Liver (tissue), 9 donors: ENCODE measurements around the gene POFUT2. TPM values are rescaled to one million over a fixed set of nuclear protein-coding genes. Genes with fewer than 3 reads are reported as not detected.

ENCODE experiments used
- DNase-seq: peaks from one replicate; pipeline ENCODE4 v3.0.0-alpha.2; 2017; ENCODE audit warnings: low spot score
- H3K27ac ChIP-seq, 2 donors: one replicate each; pipeline ENCODE4 v1.7.0; 2013; ENCODE audit warnings: inconsistent platforms in 2 of 2, low read length in 2 of 2, control low read depth in 1 of 2, low read depth in 1 of 2, mild to moderate bottlenecking in 1 of 2
- H3K27me3 ChIP-seq, 4 donors: one replicate each; pipeline versions ENCODE4 v1.6.1 to v1.7.0; 2013; ENCODE audit warnings: low read length in 3 of 4, inconsistent platforms in 1 of 4, mild to moderate bottlenecking in 1 of 4, moderate library complexity in 1 of 4; ENCODE audit not compliant: control insufficient read depth in 4 of 4, insufficient read depth in 4 of 4
- H3K36me3 ChIP-seq, 4 donors: one replicate each; pipeline versions ENCODE4 v1.6.1 to v1.7.0; 2013; ENCODE audit warnings: low read length in 3 of 4, mild to moderate bottlenecking in 3 of 4, low read depth in 1 of 4, moderate library complexity in 1 of 4; ENCODE audit not compliant: control insufficient read depth in 4 of 4, insufficient read depth in 3 of 4
- H3K4me1 ChIP-seq, 4 donors: one replicate each; pipeline versions ENCODE4 v1.6.1 to v1.7.0; 2013; ENCODE audit warnings: low read length in 3 of 4, mild to moderate bottlenecking in 3 of 4, moderate library complexity in 1 of 4; ENCODE audit not compliant: control insufficient read depth in 4 of 4, insufficient read depth in 4 of 4
- H3K4me3 ChIP-seq, 3 donors: one replicate each; pipeline versions ENCODE4 v1.6.1 to v1.7.0; 2013; ENCODE audit warnings: low read length in 3 of 3, control low read depth in 1 of 3, low read depth in 1 of 3, mild to moderate bottlenecking in 1 of 3
- H3K9ac ChIP-seq, 2 donors: one replicate each; pipeline ENCODE4 v1.7.0; 2013; ENCODE audit warnings: low read length in 2 of 2, mild to moderate bottlenecking in 2 of 2, moderate library complexity in 2 of 2, control low read depth in 1 of 2, low read depth in 1 of 2
- H3K9me3 ChIP-seq, 4 donors: one replicate each; pipeline versions ENCODE4 v1.6.1 to v1.7.0; 2013; ENCODE audit warnings: low read length in 3 of 4; ENCODE audit not compliant: control insufficient read depth in 4 of 4
- EGR1 ChIP-seq, 2 donors: IDR thresholded peaks; 2 replicates each; pipeline ENCODE4 v1.6.1; 2016 to 2018; ENCODE audit warnings: antibody characterized with exemption in 2 of 2, low read depth in 2 of 2
- FOXA1 ChIP-seq: IDR thresholded peaks from 2 replicates; pipeline ENCODE4 v1.6.1; 2016; ENCODE audit warnings: antibody characterized with exemption
- FOXA2 ChIP-seq: IDR thresholded peaks from 2 replicates; pipeline ENCODE4 v1.6.1; 2016; ENCODE audit warnings: antibody characterized with exemption
- GABPA ChIP-seq, 2 donors: IDR thresholded peaks in 1 of 2; conservative IDR thresholded peaks in 1 of 2; 2 replicates each; pipeline ENCODE4 v1.6.1; 2016; ENCODE audit warnings: antibody characterized with exemption in 2 of 2, mild to moderate bottlenecking in 1 of 2, moderate library complexity in 1 of 2
- HNF4A ChIP-seq, 2 donors: conservative IDR thresholded peaks; 2 replicates each; pipeline ENCODE4 v1.6.1; 2016; ENCODE audit warnings: antibody characterized with exemption in 2 of 2, mild to moderate bottlenecking in 2 of 2
- HNF4G ChIP-seq: IDR thresholded peaks from 2 replicates; pipeline ENCODE4 v1.6.1; 2016; ENCODE audit warnings: antibody characterized with exemption
- JUND ChIP-seq, 2 donors: IDR thresholded peaks; 2 replicates each; pipeline ENCODE4 v1.6.1; 2016; ENCODE audit warnings: antibody characterized with exemption in 2 of 2
- NR2F2 ChIP-seq: IDR thresholded peaks from 2 replicates; pipeline ENCODE4 v1.6.1; 2016; ENCODE audit warnings: antibody characterized with exemption
- RAD21 ChIP-seq, 2 donors: IDR thresholded peaks; 2 replicates each; pipeline ENCODE4 v1.6.1; 2016; ENCODE audit warnings: antibody characterized with exemption in 2 of 2, mild to moderate bottlenecking in 2 of 2
- SP1 ChIP-seq: IDR thresholded peaks from 2 replicates; pipeline ENCODE4 v1.6.1; 2018; ENCODE audit warnings: antibody characterized with exemption, mild to moderate bottlenecking
- TAF1 ChIP-seq: conservative IDR thresholded peaks from 2 replicates; pipeline ENCODE4 v1.6.1; 2016; ENCODE audit warnings: antibody characterized with exemption, mild to moderate bottlenecking
- YY1 ChIP-seq: IDR thresholded peaks from 2 replicates; pipeline ENCODE4 v1.6.1; 2016; ENCODE audit warnings: antibody characterized with exemption, mild to moderate bottlenecking
- WGBS: extraction: QIAGEN DNeasy Blood & Tissue Kit; methylation state at CpG from one replicate; pipeline ENCODE4 v1.1.7; 2013; 5-methylcytosine and 5-hydroxymethylcytosine counted together
- polyA plus RNA-seq, 2 donors: library from polyadenylated mRNA; stranded (reverse) in 1 of 2; unstranded in 1 of 2; fragments of 200-250 nt in 1 of 2; fragments of >200 nt in 1 of 2; fragmentation: Nextera tagmentation in 1 of 2; extraction: Ambion mirVana in 1 of 2; gene quantifications; one replicate each; pipeline versions ENCODE4 v1.2.1 to v1.2.3, GENCODE V29; 2013 to 2015
- total RNA-seq, 2 donors: library from RNA; depleted of rRNA; stranded (reverse); fragments of >200 nt; gene quantifications; one replicate each; pipeline ENCODE4 v1.2.3, GENCODE V29; 2014
- TF ChIP-seq, protein P1 (sequence below): fragments of 150-350 bp; IDR thresholded peaks from 2 replicates; pipeline ENCODE4 v1.5.1; 2017; ENCODE audit warnings: improper control_type of control experiment, low read depth, low read length; ENCODE audit not compliant: missing input control
- TF ChIP-seq, protein P2 (sequence below): IDR thresholded peaks from 2 replicates; pipeline ENCODE4 v1.6.1; 2016; ENCODE audit warnings: antibody characterized with exemption
- TF ChIP-seq, protein P3 (sequence below): IDR thresholded peaks from 2 replicates; pipeline ENCODE4 v1.6.1; 2016; ENCODE audit warnings: antibody characterized with exemption
- TF ChIP-seq, protein P4 (sequence below): IDR thresholded peaks from 2 replicates; pipeline ENCODE4 v1.6.1; 2016; ENCODE audit warnings: antibody characterized with exemption
- TF ChIP-seq, protein P5 (sequence below): IDR thresholded peaks from 2 replicates; pipeline ENCODE4 v1.6.1; 2016; ENCODE audit warnings: antibody characterized with exemption, mild to moderate bottlenecking
- donor health status: healthy.
- donor health status: healthy.
- donor health status: healthy.
- donor health status: healthy.
- donor health status: healthy.

The POFUT2 gene
- total and polyA plus RNA-seq, 4 donors: 3.3 to 15.6 (median 7.9) TPM

DNA sequence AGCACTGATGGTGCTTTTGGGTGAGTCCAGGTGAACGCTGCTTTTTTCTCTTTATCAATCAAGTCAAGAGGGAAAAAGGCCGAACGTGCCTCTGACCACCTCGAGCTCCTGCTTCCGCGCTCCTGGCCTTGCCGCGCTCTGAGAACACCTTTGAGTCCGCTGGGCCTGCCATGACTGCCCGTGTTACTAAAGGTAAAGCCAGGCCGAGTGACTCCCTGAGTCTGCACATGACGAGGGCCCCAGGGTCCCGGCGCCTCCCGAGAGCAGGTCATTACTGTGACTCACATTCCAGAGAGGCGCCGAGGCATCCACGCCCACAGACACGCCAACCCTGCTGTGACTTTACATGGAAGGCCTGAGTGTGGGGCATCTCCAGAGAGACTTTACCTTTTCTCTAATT lies 11.1 kb downstream of the POFUT2 start:
- Histone ChIP-seq H3K4me1 (no peaks in the 10 kb centered on the region), H3K9ac (no peak overlapping the region), H3K27ac (no peak overlapping the region), H3K36me3 (peaks cover 11 to 67% (median 47%) of the 10 kb centered on the region in 4 donors), H3K4me3 (no peak overlapping the region), H3K27me3 (no peaks in the 10 kb centered on the region), H3K9me3 (peaks cover 0 to 3% (median under 1%) of the 10 kb centered on the region in 4 donors)
- 97% methylated on average over 19 of the region's 19 CpGs for WGBS
- TF ChIP-seq, protein P1, sequence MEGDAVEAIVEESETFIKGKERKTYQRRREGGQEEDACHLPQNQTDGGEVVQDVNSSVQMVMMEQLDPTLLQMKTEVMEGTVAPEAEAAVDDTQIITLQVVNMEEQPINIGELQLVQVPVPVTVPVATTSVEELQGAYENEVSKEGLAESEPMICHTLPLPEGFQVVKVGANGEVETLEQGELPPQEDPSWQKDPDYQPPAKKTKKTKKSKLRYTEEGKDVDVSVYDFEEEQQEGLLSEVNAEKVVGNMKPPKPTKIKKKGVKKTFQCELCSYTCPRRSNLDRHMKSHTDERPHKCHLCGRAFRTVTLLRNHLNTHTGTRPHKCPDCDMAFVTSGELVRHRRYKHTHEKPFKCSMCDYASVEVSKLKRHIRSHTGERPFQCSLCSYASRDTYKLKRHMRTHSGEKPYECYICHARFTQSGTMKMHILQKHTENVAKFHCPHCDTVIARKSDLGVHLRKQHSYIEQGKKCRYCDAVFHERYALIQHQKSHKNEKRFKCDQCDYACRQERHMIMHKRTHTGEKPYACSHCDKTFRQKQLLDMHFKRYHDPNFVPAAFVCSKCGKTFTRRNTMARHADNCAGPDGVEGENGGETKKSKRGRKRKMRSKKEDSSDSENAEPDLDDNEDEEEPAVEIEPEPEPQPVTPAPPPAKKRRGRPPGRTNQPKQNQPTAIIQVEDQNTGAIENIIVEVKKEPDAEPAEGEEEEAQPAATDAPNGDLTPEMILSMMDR: no peak
- TF ChIP-seq FOXA1 (no peak), JUND (IDR thresholded peaks at IDR 0.05) (no peak), HNF4G (no peak), SP1 (no peak), FOXA2 (no peak)
- DNase-seq: no peak

DNA sequence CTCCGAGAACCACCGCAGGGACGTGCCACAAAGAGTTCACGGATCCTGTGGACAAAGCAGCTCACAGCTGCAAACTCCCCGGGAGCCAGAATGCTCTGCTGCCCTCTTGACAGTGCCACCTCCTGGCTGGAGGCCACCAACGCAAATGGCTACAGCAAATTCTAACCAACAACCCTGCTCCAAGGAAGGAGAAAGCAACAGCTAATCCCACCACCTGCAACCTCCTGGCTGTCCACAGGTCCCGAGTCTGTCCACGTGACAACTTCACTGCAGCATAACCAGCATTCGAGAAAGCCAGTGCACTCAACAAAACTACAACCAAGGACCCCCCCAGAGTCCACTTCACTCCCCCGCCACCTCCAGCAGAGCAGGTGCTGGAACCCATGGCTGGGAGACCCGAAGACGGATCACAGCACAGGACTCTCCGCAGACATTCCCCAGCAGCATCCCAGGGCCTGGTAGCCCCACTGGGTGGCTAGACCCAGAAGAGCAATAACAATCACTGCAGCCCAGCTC lies 17.3 kb downstream of the POFUT2 start:
- Histone ChIP-seq H3K4me3 (no peak overlapping the region), H3K9ac (no peak overlapping the region), H3K27me3 (no peaks in the 10 kb centered on the region), H3K4me1 (peaks cover 0 to 2% (median 0%) of the 10 kb centered on the region in 4 donors), H3K36me3 (peaks cover 14 to 54% (median 44%) of the 10 kb centered on the region in 4 donors), H3K27ac (no peak overlapping the region), H3K9me3 (peaks cover 0 to 3% (median under 1%) of the 10 kb centered on the region in 4 donors)
- WGBS: 94% methylated on average over 13 of the region's 13 CpGs
- TF ChIP-seq, protein P2, sequence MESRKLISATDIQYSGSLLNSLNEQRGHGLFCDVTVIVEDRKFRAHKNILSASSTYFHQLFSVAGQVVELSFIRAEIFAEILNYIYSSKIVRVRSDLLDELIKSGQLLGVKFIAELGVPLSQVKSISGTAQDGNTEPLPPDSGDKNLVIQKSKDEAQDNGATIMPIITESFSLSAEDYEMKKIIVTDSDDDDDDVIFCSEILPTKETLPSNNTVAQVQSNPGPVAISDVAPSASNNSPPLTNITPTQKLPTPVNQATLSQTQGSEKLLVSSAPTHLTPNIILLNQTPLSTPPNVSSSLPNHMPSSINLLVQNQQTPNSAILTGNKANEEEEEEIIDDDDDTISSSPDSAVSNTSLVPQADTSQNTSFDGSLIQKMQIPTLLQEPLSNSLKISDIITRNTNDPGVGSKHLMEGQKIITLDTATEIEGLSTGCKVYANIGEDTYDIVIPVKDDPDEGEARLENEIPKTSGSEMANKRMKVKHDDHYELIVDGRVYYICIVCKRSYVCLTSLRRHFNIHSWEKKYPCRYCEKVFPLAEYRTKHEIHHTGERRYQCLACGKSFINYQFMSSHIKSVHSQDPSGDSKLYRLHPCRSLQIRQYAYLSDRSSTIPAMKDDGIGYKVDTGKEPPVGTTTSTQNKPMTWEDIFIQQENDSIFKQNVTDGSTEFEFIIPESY: no peak
- peak; percentile 17 to 47 for TF ChIP-seq RAD21 (IDR thresholded peaks at IDR 0.05)
- no peak for DNase-seq

DNA sequence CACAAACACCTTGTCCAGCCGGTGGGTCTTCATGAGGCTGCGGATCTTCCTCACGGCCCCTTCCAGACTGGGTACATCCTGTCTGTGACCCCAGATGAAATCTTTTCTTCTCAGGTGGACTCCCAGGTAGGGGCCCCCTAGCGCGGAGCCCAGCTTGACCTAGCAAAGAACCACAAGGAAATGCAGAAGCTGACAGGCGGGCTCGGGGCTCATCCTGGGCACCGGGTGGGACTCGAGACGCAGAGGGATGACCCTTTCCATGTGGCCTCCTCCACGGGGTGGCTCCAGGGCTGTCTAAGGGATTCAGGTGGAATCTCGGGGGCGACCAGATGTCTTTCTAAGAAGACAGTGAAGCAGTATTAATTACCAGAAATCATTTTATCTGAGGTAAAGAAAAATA lies 17.8 kb downstream of the POFUT2 start:
- Histone ChIP-seq H3K36me3 (peaks cover 16 to 54% (median 40%) of the 10 kb centered on the region in 4 donors), H3K4me3 (no peak overlapping the region), H3K27ac (no peak overlapping the region), H3K4me1 (peaks cover 0 to 2% (median 0%) of the 10 kb centered on the region in 4 donors), H3K27me3 (no peaks in the 10 kb centered on the region), H3K9ac (no peak overlapping the region), H3K9me3 (peaks cover 0 to 3% (median under 1%) of the 10 kb centered on the region in 4 donors)
- DNase-seq: no peak
- no peak for TF ChIP-seq RAD21 (IDR thresholded peaks at IDR 0.05)
- TF ChIP-seq FOXA2: no peak
- TF ChIP-seq HNF4A (conservative IDR thresholded peaks at IDR 0.05): no peak
- no peak for TF ChIP-seq NR2F2
- WGBS: 90% methylated on average over 13 of the region's 13 CpGs

DNA sequence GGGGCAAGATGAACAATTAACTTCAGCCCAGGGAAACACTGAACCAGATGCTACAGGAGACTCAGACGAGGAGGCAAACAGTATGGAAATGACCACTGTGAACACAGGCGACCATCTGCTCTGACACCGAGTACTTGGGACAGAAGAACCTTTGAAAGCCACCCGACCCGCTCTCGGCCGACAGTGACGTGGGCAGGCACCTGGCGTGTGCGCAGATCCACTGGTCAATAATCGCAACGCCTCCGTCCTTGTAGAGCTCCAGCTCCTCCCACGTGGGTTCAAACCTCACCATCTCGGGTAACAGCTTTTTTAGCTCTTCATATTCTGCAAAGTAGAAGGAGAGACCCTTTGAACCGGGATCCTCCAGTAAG lies 20.3 kb downstream of the POFUT2 start:
- Histone ChIP-seq H3K36me3 (peaks cover 17 to 55% (median 36%) of the 10 kb centered on the region in 4 donors), H3K27ac (no peak overlapping the region)
- 97% methylated on average over 16 of the region's 16 CpGs for WGBS
- TF ChIP-seq FOXA1: no peak
- no peak for TF ChIP-seq HNF4A (conservative IDR thresholded peaks at IDR 0.05)
- TF ChIP-seq, protein P3, sequence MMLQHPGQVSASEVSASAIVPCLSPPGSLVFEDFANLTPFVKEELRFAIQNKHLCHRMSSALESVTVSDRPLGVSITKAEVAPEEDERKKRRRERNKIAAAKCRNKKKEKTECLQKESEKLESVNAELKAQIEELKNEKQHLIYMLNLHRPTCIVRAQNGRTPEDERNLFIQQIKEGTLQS: no peak
- no peak for TF ChIP-seq YY1
- TF ChIP-seq FOXA2: no peak
- TF ChIP-seq, protein P4, sequence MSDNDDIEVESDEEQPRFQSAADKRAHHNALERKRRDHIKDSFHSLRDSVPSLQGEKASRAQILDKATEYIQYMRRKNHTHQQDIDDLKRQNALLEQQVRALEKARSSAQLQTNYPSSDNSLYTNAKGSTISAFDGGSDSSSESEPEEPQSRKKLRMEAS: no peak
- TF ChIP-seq, protein P5, sequence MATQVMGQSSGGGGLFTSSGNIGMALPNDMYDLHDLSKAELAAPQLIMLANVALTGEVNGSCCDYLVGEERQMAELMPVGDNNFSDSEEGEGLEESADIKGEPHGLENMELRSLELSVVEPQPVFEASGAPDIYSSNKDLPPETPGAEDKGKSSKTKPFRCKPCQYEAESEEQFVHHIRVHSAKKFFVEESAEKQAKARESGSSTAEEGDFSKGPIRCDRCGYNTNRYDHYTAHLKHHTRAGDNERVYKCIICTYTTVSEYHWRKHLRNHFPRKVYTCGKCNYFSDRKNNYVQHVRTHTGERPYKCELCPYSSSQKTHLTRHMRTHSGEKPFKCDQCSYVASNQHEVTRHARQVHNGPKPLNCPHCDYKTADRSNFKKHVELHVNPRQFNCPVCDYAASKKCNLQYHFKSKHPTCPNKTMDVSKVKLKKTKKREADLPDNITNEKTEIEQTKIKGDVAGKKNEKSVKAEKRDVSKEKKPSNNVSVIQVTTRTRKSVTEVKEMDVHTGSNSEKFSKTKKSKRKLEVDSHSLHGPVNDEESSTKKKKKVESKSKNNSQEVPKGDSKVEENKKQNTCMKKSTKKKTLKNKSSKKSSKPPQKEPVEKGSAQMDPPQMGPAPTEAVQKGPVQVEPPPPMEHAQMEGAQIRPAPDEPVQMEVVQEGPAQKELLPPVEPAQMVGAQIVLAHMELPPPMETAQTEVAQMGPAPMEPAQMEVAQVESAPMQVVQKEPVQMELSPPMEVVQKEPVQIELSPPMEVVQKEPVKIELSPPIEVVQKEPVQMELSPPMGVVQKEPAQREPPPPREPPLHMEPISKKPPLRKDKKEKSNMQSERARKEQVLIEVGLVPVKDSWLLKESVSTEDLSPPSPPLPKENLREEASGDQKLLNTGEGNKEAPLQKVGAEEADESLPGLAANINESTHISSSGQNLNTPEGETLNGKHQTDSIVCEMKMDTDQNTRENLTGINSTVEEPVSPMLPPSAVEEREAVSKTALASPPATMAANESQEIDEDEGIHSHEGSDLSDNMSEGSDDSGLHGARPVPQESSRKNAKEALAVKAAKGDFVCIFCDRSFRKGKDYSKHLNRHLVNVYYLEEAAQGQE: no peak
- TF ChIP-seq TAF1: no peak
- TF ChIP-seq EGR1 (IDR thresholded peaks at IDR 0.05; ENCODE audit: low read depth in 2 of 2): no peak
- TF ChIP-seq GABPA (IDR thresholded peaks at IDR 0.05 in 1 of 2, conservative IDR thresholded peaks at IDR 0.05 in 1 of 2): no peak

More for the DNA sequence above, 20.3 kb downstream of the POFUT2 start:
- peaks cover 0 to 11% (median 6%) of the 10 kb centered on the region in 4 donors for H3K4me1 ChIP-seq
- H3K9ac ChIP-seq: no peak overlapping the region
- DNase-seq: no peak
- peaks cover 0 to 3% (median under 1%) of the 10 kb centered on the region in 4 donors for H3K9me3 ChIP-seq
- H3K27me3 ChIP-seq: no peaks in the 10 kb centered on the region
- H3K4me3 ChIP-seq: no peak overlapping the region
